HG03103 (cell line): ENCODE data around the gene RNF114.
"Not testable (repeated sequence)": the region's sequence is repeated elsewhere in the genome, so short reads cannot be mapped to it uniquely, and the experiment has no call there.

Source experiments
- ATAC-seq: cut with Tn5 transposase; IDR thresholded peaks from one replicate; pipeline ENCODE4 v1.9.1; 2021; ENCODE audit warnings: low read depth; ENCODE audit not compliant: unreplicated experiment

RNF114 gene

DNA sequence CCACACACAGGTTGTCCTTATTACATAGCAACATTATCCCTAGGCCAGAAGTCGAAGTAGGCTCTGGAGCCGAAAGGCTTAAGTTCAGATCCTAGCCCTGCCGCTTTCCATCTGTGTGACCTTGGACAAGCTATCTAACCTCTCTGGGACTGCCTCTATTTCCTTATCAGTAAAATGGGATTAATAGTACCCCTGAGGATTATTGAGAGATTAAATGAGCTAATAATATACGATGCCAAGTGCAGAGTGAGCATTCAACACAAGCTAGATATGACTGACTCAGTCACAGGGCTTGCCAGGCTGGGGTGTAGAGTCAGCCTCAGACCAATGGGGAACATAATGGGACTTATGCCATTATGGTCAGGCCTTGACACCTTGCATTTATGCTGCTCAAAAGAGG lies 11.9 kb upstream of the RNF114 start:
- no peak for ATAC-seq

DNA sequence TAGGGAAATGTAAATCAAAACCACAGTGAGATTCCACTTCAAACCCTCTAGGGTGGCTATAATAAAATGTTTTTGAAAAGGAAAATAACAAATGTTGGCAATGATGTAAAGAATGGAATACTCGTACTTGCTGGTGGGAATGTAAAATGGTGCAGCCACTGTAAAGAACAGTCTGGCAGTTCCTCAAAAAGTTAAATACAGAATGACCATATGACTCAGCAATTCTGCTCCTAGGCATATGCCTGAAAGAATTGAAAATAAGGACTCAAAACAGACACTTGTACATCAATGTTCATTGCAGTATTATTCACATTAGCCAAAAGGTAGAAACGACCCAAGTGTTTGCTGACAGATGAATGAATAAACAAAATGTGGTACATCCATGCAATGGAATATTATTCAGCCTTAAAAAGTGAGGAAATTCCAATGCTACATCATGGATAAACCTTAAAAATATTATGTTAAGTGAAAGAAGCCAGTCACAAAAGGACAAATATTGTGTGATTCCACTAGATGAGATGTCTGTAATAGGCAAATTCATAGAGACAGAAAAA lies 10.2 kb upstream of the RNF114 start:
- ATAC-seq, result no peak

DNA sequence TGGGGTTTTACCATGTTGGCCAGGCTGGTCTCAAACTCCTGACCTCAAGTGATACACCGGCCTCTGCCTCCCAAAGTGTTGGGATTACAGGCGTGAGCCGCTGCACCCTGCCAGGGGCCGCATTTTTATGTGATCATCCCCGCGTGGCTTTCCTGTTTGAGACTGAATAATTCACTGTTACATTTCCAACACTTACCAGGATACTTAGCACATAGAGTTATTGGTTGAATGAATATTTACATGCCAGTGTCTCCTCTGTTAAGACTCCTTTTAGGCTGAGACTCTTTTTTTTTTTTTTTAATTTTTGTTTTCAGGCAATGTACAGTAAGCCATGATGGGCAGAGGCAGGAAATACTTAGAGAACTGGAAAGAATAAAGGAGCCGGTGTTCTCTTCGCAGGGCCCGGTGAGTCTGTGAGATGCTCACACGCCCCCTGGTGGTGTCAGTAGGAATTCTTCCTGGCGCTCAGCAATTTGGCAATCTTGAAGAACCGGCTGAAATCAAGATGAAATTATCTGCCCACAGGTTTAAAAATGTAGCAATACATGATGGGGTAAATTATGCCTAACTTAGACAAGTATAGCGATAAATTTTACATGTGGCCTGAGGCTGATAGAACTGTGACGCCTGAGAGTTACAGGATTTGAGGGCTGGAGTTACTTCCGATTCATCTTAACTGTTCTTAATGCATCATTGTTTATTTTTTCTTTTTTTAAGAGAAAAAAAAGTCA lies 7.6 kb upstream of the RNF114 start:
- no peak for ATAC-seq

DNA sequence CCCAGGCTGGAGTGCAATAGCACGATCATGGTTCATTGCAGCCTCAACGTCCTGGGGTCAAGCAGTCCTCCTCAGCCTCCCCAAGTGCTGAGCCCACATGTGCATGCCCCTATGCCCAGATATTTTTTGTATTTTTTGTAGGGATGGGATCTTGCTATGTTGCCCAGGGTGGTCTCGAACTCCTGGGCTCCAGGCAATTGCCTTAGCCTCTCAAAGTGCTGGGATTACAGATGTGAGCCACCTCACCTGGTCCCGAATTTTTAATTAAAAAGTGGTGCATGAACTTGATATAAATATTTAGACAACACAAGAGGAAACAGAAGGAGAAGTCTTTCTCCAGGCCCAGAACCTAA lies 7.1 kb upstream of the RNF114 start:
- ATAC-seq, result no peak

DNA sequence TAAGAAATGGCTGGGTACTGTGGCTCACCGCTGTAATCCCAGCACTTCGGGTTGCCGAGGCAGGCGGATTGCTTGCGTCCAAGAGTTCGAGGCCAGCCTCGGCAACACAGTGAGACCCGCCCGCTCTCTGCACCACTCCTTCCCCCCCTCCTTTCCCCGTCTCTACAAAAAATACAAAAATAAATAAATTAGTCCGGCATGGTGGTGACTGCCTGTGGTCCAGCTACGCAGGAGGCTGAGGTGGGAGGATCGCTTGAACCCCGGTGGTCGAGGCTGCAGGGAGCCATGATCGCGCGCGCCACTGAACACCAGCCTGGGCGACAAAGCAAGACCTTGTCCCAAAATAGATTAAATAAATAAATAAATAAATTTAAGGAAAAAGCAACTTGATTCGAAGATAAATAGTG lies 448 bp upstream of the RNF114 start:
- no peak for ATAC-seq

DNA sequence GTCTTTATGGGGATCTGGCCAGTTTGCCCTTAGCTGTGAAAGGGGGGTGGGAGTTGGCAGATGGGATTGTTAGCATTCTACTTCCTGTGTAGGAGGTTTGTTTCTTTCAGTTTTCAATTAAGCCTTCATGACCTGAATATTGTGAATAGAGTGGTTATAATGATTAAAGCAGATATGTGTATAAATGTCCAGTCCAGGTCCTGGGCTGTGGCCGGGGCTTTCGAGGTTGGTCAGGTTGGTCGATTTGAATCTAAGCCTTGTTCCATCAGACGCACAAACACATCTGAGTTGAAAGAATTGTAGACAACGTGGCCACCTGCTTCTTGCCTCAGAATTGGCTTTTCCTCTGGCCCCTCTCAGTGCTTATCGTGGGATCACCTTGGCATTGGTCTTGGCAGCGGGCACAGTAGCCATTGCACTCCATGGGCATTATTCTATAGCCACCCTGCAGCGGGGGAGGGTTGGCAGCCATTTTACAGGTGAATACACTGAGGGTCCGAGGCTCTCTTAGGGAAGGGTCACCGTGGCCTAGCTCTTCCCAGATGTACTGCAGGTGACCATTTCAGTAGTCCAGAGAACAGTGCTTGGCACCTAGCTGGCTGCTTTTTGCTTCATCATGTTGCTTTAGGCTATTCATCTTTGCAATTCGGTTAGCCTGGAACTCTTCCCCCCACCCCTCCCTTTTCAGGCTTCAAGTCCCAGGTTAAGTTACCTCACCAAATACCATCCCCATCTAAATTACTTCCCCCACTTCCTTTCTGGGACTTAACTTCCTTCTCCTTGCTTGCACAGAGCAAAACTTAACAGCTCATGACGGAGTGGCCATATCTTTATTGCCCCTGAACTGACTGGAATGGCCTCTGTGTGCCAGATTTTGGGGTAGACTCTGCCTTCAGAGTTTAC lies 1.1 kb downstream of the RNF114 start:
- no peak for ATAC-seq

DNA sequence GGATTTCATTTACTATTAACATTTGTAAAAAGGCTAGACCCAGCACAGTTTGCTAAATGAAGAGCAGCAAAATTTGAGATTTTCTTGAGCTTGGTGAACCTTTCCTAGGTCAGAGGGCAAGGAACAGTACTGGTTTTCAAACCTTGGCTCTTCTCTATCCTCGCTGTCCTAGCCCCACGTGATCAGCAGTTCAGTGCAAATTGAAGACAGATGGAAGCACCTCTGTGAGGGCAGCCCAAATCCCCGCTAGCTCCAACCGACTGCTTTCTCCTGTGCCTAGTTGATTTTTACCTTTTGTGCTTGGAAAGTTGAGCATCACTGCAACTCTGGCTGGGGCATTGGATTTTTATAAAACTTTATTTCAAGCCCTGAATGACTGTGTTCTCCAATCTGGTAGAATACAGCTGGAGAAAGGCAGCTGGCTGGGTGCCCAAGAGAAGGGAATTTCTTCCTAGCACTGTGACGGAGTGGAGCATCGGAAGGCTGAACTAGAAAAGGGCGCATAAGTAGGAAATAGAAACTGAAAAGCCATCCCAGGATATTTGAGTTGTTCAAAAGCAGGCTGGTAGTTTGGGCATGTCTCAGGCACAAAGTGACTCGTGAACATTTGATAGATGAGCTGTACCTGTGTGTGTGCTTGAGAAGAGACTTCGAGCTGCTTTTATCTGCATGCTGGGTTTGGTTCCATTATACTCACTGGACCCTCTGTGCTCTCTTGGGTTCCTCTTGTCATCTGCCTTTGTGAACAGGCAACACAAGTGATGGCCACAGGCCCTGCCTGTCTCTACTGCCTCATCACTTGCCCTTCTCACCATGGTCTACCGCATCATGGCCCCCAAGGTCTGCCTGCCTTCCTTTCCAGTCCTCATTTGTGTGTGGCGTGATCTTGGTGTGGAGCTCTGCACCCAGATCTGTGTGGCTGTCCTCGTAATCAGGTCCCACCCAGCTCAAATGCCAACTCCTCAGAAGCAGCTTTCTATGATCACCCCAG lies 2.3 kb downstream of the RNF114 start:
- ATAC-seq, result no peak

DNA sequence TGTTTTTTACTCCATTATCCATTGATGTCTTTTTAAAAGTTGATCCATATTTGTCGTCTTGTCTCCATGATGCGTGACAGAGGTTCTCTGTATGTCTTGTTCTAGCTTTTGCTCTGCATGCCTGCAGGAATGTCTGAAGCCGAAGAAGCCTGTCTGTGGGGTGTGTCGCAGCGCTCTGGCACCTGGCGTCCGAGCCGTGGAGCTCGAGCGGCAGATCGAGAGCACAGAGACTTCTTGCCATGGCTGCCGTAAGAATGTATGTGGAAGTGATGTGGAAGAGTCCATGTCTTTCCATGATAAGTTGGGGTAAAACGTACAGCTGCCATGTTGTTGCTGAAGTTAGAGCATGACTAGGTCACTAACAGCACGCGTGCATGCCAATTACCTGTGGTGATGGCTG lies 5.3 kb downstream of the RNF114 start:
- no peak for ATAC-seq

DNA sequence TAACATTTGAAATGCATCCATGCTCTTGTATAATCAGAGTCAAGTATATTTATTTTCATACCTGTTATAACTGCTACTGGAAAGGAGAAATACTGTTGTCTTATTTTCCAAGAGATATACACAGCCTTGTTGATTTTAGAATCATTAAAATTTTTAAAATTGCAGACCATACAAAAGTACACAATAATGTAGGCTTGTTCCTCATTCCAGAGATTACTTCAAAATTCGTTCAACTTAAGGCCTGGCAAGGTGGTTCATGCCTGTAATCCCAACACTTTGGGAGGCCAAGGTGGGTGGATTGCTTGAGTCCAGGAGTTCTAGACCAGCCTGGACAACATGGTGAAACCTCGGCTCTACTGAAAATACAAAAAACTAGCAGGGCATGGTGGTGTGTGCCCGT lies 6.1 kb downstream of the RNF114 start:
- ATAC-seq, result no peak

DNA sequence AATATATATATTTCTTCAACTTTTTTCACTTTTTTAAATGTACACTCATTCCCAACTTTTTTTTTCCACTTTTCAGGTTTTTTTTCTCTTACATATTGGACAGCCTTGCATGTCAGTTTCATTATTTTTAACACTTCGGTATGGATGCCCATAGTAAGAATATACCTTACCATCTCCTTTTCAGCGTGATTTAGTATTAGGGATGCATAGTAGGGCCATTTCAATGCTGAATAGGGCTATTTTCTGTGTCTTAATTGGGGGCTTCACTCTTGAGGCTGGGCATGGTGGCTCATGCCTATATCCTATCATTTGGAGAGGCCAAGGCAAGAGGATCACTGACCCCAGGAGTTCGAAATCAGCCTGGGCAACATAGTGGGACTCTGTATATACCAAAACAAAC lies 6.7 kb downstream of the RNF114 start:
- no peak for ATAC-seq

DNA sequence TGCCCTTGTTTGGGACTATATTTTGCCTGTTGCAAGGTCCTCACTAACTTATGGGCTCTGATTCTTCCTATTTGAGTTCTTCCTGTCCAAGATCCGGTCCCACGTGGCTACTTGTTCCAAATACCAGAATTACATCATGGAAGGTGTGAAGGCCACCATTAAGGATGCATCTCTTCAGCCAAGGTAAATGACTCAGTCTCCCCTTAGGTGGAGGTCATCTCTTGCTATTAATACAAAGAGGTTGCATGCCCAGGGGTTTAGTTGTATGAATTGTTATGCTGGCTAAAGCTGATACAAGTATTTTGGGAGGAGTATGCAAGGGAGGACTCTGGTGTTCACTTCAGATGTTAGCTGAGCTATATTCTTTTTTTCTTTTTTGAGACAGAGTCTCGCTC lies 9.1 kb downstream of the RNF114 start:
- ATAC-seq, result no peak

DNA sequence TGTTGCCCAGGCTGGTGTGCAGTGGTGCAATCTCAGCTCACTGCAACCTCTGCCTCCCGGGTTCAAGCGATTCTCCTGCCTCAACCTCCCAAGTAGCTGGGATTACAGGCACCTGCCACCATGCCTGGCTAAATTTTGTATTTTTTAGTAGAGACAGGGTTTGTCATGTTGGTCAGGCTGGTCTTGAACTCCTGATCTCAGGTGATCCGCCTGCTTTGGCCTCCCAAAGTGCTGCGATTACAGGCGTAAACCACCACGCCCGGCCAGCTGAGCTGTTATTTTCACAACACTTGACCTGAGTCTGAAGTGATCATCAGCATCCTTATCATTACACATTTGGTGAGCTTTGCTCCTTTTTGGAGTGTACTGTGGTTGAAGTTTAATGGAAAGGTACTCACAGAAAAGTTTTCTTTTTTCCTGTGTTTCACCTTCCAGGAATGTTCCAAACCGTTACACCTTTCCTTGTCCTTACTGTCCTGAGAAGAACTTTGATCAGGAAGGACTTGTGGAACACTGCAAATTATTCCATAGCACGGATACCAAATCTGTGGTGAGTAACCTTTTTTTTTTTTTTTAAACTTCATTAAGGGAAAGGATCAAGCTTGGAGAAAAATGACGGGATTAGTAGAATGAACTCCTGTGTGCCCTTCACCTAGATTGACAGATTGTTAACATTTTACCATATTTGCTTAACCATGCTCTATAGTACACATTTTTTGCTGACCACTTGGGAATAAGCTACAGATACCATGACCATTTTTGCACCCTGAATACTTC lies 9.7 kb downstream of the RNF114 start:
- ATAC-seq, result no peak

DNA sequence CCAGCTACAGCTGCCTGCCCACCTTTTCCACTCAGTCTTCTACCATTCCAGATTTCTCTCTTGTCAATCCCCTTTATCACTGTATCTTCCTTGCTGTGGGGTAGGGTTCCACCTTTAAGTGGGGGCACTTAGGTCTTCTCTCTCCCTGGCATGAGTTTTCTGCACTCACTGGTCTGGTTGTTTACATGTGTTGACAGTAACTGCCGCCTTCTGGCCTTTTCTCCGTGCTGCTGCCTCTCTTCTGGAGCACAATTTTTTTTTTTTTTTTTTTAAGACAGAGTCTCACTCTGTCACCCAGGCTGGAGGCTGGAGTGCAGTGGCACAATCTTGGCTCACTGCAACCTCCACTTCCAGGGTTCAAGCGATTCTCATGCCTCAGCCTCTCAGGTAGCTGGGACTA lies 12.0 kb downstream of the RNF114 start:
- ATAC-seq, result no peak

DNA sequence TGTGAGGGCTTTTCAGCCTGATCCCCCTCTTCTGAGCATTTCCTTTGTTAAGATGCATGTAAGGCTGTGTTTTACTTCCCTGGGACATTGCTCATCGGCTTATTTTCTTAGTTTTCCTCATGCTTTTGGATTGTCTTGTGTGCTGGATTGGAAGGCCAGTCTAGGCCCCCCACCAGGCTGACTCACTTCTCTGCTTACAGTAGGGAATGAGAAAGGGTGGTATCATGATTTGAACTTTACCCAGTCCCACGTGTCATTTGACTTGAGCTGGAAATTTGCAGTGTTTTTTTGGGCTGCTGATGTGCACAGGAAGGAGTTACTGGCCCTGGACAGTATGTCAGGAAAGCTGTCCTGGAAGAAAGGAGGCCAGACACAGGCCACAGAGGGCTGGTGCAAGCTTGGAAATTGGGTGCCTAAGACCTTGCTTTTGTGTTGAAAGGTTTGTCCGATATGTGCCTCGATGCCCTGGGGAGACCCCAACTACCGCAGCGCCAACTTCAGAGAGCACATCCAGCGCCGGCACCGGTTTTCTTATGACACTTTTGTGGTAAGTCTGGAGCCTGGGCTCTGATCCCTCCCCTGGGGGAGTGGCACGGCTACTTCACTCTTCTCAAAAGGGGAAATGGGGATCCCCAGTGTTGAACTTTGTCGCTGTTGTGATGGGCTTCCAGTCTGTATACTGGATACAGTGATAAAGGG lies 12.8 kb downstream of the RNF114 start:
- no peak for ATAC-seq

DNA sequence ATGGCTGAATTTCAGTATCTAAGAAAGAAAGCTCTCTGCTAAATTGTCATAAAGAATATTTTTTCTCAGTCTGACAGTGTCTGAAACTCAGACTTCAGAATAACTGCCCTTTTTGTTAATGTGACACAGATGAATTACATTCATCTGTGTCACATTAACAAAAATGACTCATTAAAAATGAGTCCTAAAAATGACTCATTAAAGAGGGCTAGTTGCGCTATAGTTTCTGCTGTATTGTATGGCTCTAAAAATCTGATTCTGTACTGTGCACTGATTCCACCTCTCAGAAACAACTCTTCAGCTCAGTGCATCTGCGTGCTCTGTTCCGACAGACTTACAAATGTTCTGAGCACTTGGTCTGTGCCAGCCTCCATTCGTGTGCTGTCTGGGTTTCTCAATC lies 15.0 kb downstream of the RNF114 start:
- ATAC-seq, result no peak

DNA sequence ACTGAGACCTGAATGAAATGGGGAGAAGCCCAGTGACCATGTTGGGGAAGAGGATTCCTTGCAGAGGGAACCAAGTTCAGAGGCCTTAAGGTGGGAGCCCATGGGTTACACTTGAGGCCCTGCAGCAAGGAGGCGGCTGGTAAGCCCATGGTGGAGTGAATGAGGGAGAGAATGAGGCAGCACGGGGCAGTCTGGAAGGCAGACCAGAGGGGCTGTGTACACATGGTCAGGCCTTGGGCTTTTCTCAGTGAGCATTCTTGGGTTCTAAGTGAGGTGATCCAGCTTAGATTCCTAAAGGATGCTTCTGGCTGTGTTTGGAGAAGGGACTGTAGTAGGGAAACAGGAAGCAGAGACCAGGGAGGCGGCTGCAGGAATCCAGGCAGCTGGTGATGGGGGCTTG lies 19.0 kb downstream of the RNF114 start:
- ATAC-seq, result no peak

DNA sequence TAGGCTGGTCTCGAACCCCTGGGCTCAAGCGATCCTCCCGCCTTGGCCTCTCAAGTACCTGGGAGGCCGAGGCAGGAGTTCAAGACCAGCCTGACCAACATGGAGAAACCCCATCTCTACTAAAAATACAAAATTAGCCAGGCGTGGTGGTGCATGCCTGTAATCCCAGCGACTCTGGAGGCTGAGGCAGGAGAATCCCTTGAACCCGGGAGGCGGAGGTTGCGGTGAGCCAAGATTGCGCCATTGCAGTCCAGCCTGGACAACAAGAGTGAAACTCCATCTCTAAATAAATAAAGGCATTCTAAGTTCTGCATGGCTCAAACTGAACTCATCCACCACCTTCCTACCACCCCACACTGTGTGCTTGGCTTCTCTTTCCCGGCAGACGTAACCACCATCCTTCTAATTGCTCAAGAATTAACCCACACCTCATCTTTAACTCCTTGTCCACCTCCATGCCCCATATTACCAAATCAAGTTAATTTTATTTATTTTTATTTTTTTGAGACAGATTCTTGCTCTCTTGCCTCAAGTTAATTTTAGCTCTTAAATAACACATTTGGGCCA lies 19.7 kb downstream of the RNF114 start:
- not testable (repeated sequence) for ATAC-seq

DNA sequence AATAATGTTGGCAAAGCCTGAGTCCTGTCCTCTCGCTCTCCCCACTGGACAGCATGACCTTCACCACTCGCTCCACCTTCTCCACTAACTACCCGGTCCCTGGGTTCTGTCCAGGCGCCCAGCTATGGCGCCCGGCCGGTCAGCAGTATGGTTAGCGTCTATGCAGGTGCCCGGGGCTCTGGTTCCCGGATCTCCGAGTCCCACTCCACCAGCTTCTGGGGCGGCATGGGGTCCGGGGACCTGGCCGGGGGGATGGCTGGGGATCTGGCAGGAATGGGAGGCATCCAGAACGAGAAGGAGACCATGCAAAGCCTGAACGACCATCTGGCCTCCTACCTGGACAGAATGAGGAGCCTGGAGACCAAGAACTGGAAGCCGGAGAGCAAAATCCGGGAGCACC lies 20.5 kb downstream of the RNF114 start:
- ATAC-seq, result no peak
